Prostate gland (tissue), 2 donors: ENCODE measurements around the gene TGFBR1.

ENCODE experiments used
- CTCF ChIP-seq, 4 experiments: fragments of 200-600 bp in 2 of 4; fragments of 450-650 bp in 2 of 4; sonication (generic) in 2 of 4; IDR thresholded peaks; 1 replicate in 3 of 4; 2 replicates in 1 of 4; pipeline ENCODE4 v1.5.1; 2016 to 2019; ENCODE audit warnings: antibody characterized with exemption in 4 of 4, mild to moderate bottlenecking in 2 of 4, moderate library complexity in 2 of 4
- POLR2AphosphoS5 ChIP-seq: sonication (generic); formaldehyde crosslinking; IDR thresholded peaks from one replicate; pipeline ENCODE4 v1.6.1; 2017; ENCODE audit warnings: antibody characterized with exemption

DNA sequence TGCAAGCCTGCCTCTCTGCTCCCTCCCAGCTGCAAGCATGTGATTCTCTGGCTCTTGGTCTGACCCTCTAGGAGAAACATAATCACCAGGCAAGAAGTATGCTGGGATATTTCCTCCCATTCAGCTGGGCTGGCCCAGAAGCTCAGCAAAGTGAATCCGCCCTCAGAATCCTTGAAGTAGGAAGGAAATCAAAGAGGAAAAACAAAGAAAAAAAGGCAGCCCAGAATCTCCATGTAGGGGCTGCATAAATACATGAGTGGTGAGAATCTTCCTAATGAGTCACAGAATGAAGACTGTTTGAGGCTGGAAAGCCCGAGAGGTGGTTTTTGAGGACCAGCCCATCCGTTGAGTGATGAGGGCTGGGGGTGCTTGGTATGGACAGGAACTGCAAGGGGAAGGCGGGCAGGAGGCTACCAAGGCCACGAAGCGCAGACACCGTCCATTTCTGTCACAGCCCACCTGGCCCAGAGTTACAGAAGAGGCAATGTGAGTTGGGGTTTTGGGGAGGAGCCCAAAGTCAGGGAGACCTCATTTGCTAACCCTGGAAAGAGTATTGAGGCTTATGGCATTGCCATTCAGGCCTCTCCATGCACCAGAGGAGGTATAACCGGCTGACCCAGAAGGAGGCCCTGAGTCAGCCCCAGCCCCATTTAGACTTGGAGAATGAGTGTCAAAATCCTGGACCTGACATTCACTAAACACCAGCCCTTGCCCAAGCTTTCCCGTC is 33.4 kb upstream of the TGFBR1 start:
- no peak for TF ChIP-seq CTCF (IDR thresholded peaks at IDR 0.05)
- TF ChIP-seq POLR2AphosphoS5: no peak
